Caco-2 (cell line): ENCODE measurements around the gene SIAE. TPM values are rescaled to one million over a fixed set of nuclear protein-coding genes. Genes with fewer than 3 reads are reported as not detected.

Experiments used
- BruUV-seq: library from RNA; stranded (reverse); fragments of 400-500 nt; replicated peaks from 2 replicates; lab custom pipeline; 2021; lab: Mats Ljungman, UMichigan
- CTCF ChIA-PET: fragments of 300-600 bp; sonication (Branson Sonifier 250); formaldehyde crosslinking; loops from one replicate; lab custom pipeline; 2022; ENCODE audit warnings: antibody characterized with exemption; lab: Charles Lee
- POLR2A ChIA-PET: fragments of 300-600 bp; sonication (Branson Sonifier 250); formaldehyde crosslinking; loops from one replicate; lab custom pipeline; 2022; ENCODE audit warnings: antibody characterized with exemption; lab: Charles Lee
- DNase-seq, 2 experiments: peaks; one replicate each; pipeline versions ENCODE4 v3.0.0 to v3.0.0-alpha.2; 2020 to 2022
- H3K27me3 ChIP-seq: replicated peaks from 2 replicates; pipeline ENCODE4 v1.6.0; 2011; ENCODE audit warnings: low read length; ENCODE audit not compliant: control insufficient read depth, insufficient read depth
- H3K36me3 ChIP-seq: 2 replicates; pipeline ENCODE4 v1.5.1; 2011; ENCODE audit warnings: low read length; ENCODE audit not compliant: control insufficient read depth, insufficient read depth
- H3K4me1 ChIP-seq: fragments of 250-450 bp; sonication (Bioruptor Pico); 2 replicates; pipeline ENCODE4 v1.5.1; 2020; ENCODE audit warnings: mild to moderate bottlenecking
- H3K4me3 ChIP-seq: 2 replicates; pipeline ENCODE4 v1.5.1; 2011; ENCODE audit warnings: low read depth, mild to moderate bottlenecking, control low read depth, low read length
- H3K9me3 ChIP-seq: fragments of 250-450 bp; sonication (Bioruptor Pico); 2 replicates; pipeline ENCODE4 v1.5.1; 2020; ENCODE audit warnings: mild to moderate bottlenecking, moderate library complexity
- H3K27ac Mint-ChIP-seq: one replicate; pipeline ENCODE4 v1.8.0; 2022; ENCODE audit warnings: mixed read lengths; ENCODE audit not compliant: unreplicated experiment
- H3K27me3 Mint-ChIP-seq: one replicate; pipeline ENCODE4 v1.8.0; 2022; ENCODE audit warnings: mixed read lengths; ENCODE audit not compliant: insufficient read depth, unreplicated experiment
- H3K36me3 Mint-ChIP-seq: one replicate; pipeline ENCODE4 v1.8.0; 2022; ENCODE audit warnings: mild to moderate bottlenecking, mixed read lengths; ENCODE audit not compliant: insufficient read depth, unreplicated experiment
- H3K4me1 Mint-ChIP-seq: one replicate; pipeline ENCODE4 v1.8.0; 2022; ENCODE audit warnings: low read depth, mixed read lengths; ENCODE audit not compliant: unreplicated experiment
- H3K4me3 Mint-ChIP-seq: one replicate; pipeline ENCODE4 v1.8.0; 2022; ENCODE audit warnings: mild to moderate bottlenecking, moderate library complexity, mixed read lengths; ENCODE audit not compliant: unreplicated experiment
- H3K9me3 Mint-ChIP-seq: one replicate; pipeline ENCODE4 v1.8.0; 2022; ENCODE audit warnings: mixed read lengths; ENCODE audit not compliant: unreplicated experiment
- intact Hi-C: fragments of 100-400 bp; cut with micrococcal nuclease; formaldehyde crosslinking; loops from one replicate; pipeline ENCODE4 v1.10.0; 2022; ENCODE audit not compliant: unreplicated experiment
- total RNA-seq: library from RNA; stranded (reverse); gene quantifications from 2 replicates; pipeline ENCODE4 v1.2.3, GENCODE V29; 2022
- TF ChIP-seq, protein P1 (sequence below), 2 experiments: fragments of 200-600 bp in 1 of 2; IDR thresholded peaks; 1 replicate in 1 of 2; 2 replicates in 1 of 2; pipeline versions ENCODE4 v1.5.1 to v1.8.0; 2011 to 2022; ENCODE audit warnings: antibody characterized with exemption in 1 of 2, control low read depth in 1 of 2, inconsistent platforms in 1 of 2, low read depth in 1 of 2, low read length in 1 of 2, mild to moderate bottlenecking in 1 of 2, moderate library complexity in 1 of 2; ENCODE audit not compliant: insufficient read depth in 1 of 2, severe bottlenecking in 1 of 2, unreplicated experiment in 1 of 2

The SIAE gene
- total RNA-seq, 1 experiment from 2014 or later = 33.7 TPM

DNA sequence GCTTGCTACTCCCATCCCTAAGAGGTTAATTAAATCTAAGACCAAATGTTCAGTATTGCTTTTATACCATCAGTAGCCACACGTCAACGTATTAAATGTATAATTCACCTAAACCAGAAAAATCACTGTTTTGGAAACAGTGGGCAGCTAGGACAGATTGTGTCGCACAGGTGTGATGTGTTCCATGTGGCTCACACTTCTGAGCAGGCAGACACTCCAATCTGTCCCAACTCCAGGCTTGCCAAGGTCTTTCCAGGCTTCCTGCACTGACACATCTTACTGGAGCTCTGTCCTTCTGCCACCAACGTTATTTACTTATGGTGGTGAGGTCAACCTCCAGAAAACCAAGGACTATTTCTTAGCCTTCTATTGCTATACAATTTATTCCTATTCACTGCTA, 11.4 kb downstream of the SIAE start:
- H3K36me3 Mint-ChIP-seq = no peaks in the 10 kb centered on the region
- no peak for DNase-seq
- intact Hi-C loops = no loop called here
- H3K4me1 Mint-ChIP-seq = no peaks in the 10 kb centered on the region
- CTCF ChIA-PET = interaction anchor here (1.4 kb wide), 1 partner anchor 17 kb away, joined by 5 read pairs; no protein-coding TSS in a partner anchor
- no peaks in the 10 kb centered on the region for H3K9me3 Mint-ChIP-seq
- BruUV-seq = no TSS peak
- H3K9me3 ChIP-seq = no peaks in the 10 kb centered on the region
- H3K4me1 ChIP-seq = peaks cover 2% of the 10 kb centered on the region; the same call in 1 of the 2 replicates
- no peak overlapping the region for H3K4me3 ChIP-seq
- no peaks in the 10 kb centered on the region for H3K27me3 Mint-ChIP-seq
- no peaks in the 10 kb centered on the region for H3K27me3 ChIP-seq
- TF ChIP-seq, protein P1, sequence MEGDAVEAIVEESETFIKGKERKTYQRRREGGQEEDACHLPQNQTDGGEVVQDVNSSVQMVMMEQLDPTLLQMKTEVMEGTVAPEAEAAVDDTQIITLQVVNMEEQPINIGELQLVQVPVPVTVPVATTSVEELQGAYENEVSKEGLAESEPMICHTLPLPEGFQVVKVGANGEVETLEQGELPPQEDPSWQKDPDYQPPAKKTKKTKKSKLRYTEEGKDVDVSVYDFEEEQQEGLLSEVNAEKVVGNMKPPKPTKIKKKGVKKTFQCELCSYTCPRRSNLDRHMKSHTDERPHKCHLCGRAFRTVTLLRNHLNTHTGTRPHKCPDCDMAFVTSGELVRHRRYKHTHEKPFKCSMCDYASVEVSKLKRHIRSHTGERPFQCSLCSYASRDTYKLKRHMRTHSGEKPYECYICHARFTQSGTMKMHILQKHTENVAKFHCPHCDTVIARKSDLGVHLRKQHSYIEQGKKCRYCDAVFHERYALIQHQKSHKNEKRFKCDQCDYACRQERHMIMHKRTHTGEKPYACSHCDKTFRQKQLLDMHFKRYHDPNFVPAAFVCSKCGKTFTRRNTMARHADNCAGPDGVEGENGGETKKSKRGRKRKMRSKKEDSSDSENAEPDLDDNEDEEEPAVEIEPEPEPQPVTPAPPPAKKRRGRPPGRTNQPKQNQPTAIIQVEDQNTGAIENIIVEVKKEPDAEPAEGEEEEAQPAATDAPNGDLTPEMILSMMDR (IDR thresholded peaks at IDR 0.05; ENCODE audit: insufficient read depth in 1 of 2, low read depth in 1 of 2, low read length in 1 of 2, severe bottlenecking in 1 of 2, unreplicated experiment in 1 of 2) = no peak
- POLR2A ChIA-PET = no interaction called here
- H3K36me3 ChIP-seq = no peaks in the 10 kb centered on the region
- H3K27ac Mint-ChIP-seq = no peak overlapping the region
- no peak overlapping the region for H3K4me3 Mint-ChIP-seq

DNA sequence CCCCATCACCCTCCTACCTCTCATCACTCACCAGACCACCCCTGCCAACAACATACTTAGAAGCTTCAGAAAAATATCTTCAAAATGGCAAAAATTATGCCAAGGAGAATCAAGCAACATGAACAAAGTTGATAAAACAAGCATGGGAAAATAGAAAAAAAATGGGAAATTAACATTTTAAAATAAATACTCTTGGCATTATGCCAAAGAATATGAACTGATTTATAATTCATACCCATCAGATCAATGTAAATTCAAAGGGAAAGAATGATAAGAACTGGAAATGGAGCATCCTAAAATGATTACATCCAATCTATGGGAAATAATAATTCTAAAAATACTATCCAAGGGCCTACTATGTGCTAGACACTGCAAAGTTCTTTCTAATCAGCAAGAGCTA, 12.0 kb downstream of the SIAE start:
- intact Hi-C loops = no loop called here
- H3K4me1 Mint-ChIP-seq = no peaks in the 10 kb centered on the region
- Histone ChIP-seq H3K36me3 (no peaks in the 10 kb centered on the region), H3K4me3 (no peak overlapping the region), H3K27me3 (no peaks in the 10 kb centered on the region), H3K9me3 (no peaks in the 10 kb centered on the region), H3K4me1 (peaks cover 6% of the 10 kb centered on the region; the same call in 1 of the 2 replicates)
- no peaks in the 10 kb centered on the region for H3K36me3 Mint-ChIP-seq
- H3K27ac Mint-ChIP-seq = no peak overlapping the region
- H3K9me3 Mint-ChIP-seq = no peaks in the 10 kb centered on the region
- no TSS peak for BruUV-seq
- TF ChIP-seq, protein P1 (IDR thresholded peaks at IDR 0.05; ENCODE audit: insufficient read depth in 1 of 2, low read depth in 1 of 2, low read length in 1 of 2, severe bottlenecking in 1 of 2, unreplicated experiment in 1 of 2) = no peak
- no peak overlapping the region for H3K4me3 Mint-ChIP-seq
- H3K27me3 Mint-ChIP-seq = no peaks in the 10 kb centered on the region
- ChIA-PET CTCF (interaction anchor here (1.4 kb wide), 1 partner anchor 17 kb away, joined by 5 read pairs; no protein-coding TSS in a partner anchor), POLR2A (no interaction called here)
- DNase-seq = no peak

GRCh38 chr11:124658986-124659385, 14.6 kb downstream of the SIAE start:
- POLR2A ChIA-PET = no interaction called here
- CTCF ChIA-PET = no interaction called here
- Histone ChIP-seq H3K9me3 (no peaks in the 10 kb centered on the region), H3K4me3 (no peak overlapping the region), H3K36me3 (no peaks in the 10 kb centered on the region), H3K4me1 (peaks cover 6% of the 10 kb centered on the region; the same call in 1 of the 2 replicates), H3K27me3 (no peaks in the 10 kb centered on the region)
- no peak overlapping the region for H3K27ac Mint-ChIP-seq
- no peak for DNase-seq
- no TSS peak for BruUV-seq
- no peaks in the 10 kb centered on the region for H3K4me1 Mint-ChIP-seq
- intact Hi-C loops = no loop called here
- H3K9me3 Mint-ChIP-seq = no peaks in the 10 kb centered on the region
- TF ChIP-seq, protein P1 (IDR thresholded peaks at IDR 0.05; ENCODE audit: insufficient read depth in 1 of 2, low read depth in 1 of 2, low read length in 1 of 2, severe bottlenecking in 1 of 2, unreplicated experiment in 1 of 2) = no peak
- no peak overlapping the region for H3K4me3 Mint-ChIP-seq
- no peaks in the 10 kb centered on the region for H3K27me3 Mint-ChIP-seq
- H3K36me3 Mint-ChIP-seq = no peaks in the 10 kb centered on the region
